AG04450 (cell line): ENCODE data around the gene SCYL1. TPM values are rescaled to one million over a fixed set of nuclear protein-coding genes. Genes with fewer than 3 reads are reported as not detected.

Source experiments
- CTCF ChIA-PET: fragments of 300-600, 350-600 bp; formaldehyde crosslinking; extraction: SDS; loops from one replicate; lab custom pipeline; 2022; ENCODE audit warnings: antibody characterized with exemption, inconsistent platforms; lab: Charles Lee
- POLR2A ChIA-PET: fragments of 350-600 bp; formaldehyde crosslinking; extraction: SDS; loops from one replicate; lab custom pipeline; 2021; ENCODE audit warnings: antibody characterized with exemption, inconsistent platforms; lab: Yijun Ruan, JAX
- DNase-seq: peaks from one replicate; pipeline ENCODE4 v3.0.0-alpha.2; 2011; ENCODE audit warnings: low read depth, low spot score
- H3K27ac ChIP-seq: one replicate; pipeline ENCODE4 v1.5.1; 2012; ENCODE audit warnings: low read depth, low read length, control low read depth
- H3K27me3 ChIP-seq: one replicate; pipeline ENCODE4 v1.6.0; 2012; ENCODE audit warnings: low read length; ENCODE audit not compliant: control insufficient read depth, insufficient read depth
- H3K4me3 ChIP-seq: 2 replicates; pipeline ENCODE4 v1.5.1; 2011; ENCODE audit warnings: mild to moderate bottlenecking, low read depth, low read length, control low read depth
- H3K9me3 ChIP-seq: 2 replicates; pipeline ENCODE4 v1.5.1; 2012; ENCODE audit warnings: low read length; ENCODE audit not compliant: control insufficient read depth, insufficient read depth
- CTCF ChIP-seq: IDR thresholded peaks from 2 replicates; pipeline ENCODE4 v1.5.1; 2011; ENCODE audit warnings: low read depth, low read length, control low read depth, inconsistent platforms
- polyA plus RNA-seq: library from polyadenylated mRNA; depleted of rRNA; stranded (reverse); fragments of >200 nt; gene quantifications from 2 replicates; pipeline ENCODE4 v1.2.3, GENCODE V29; 2011

The SCYL1 gene
- polyA plus RNA-seq, 1 experiment, result 60.9 TPM

- ChIA-PET POLR2A (interaction anchor here (0.5 kb wide), 1 partner anchor 164 kb away, joined by 5 read pairs; no protein-coding TSS in a partner anchor), CTCF (interaction anchor here (1.5 kb wide), 1 partner anchor 9 kb away, joined by 3 read pairs; no protein-coding TSS in a partner anchor)
Observed at GRCh38 chr11:65551572-65552387, 26.9 kb downstream of the SCYL1 start.

GRCh38 chr11:65552388-65552951 lies 27.6 kb downstream of the SCYL1 start:
- no peak overlapping the region for H3K4me3 ChIP-seq
- H3K27ac ChIP-seq, result no peak overlapping the region
- peaks cover 4% of the 10 kb centered on the region; the same call in 1 of the 2 replicates for H3K9me3 ChIP-seq
- ChIA-PET POLR2A (no interaction called here), CTCF (interaction anchor here (1.5 kb wide), 1 partner anchor 8 kb away, joined by 3 read pairs; no protein-coding TSS in a partner anchor)
- no peak for DNase-seq
- no peak for TF ChIP-seq CTCF
- H3K27me3 ChIP-seq, result no peaks in the 10 kb centered on the region

More at GRCh38 chr11:65551572-65552387, 26.9 kb downstream of the SCYL1 start:
- Histone ChIP-seq H3K27ac (no peak overlapping the region), H3K4me3 (no peak overlapping the region), H3K9me3 (peaks cover 4% of the 10 kb centered on the region; the same call in 1 of the 2 replicates), H3K27me3 (no peaks in the 10 kb centered on the region)
- peak; percentile 40 for TF ChIP-seq CTCF
- no peak for DNase-seq

GRCh38 chr11:65553301-65554001 lies 28.6 kb downstream of the SCYL1 start:
- DNase-seq, result no peak
- Histone ChIP-seq H3K9me3 (peaks cover 4% of the 10 kb centered on the region; the same call in 1 of the 2 replicates), H3K27ac (no peak overlapping the region), H3K27me3 (no peaks in the 10 kb centered on the region), H3K4me3 (no peak overlapping the region)
- no peak for TF ChIP-seq CTCF
- CTCF ChIA-PET, result no interaction called here
- POLR2A ChIA-PET, result no interaction called here

GRCh38 chr11:65554057-65554818 lies 29.4 kb downstream of the SCYL1 start:
- Histone ChIP-seq H3K9me3 (peaks cover 4% of the 10 kb centered on the region; the same call in 1 of the 2 replicates), H3K4me3 (no peak overlapping the region), H3K27ac (no peak overlapping the region), H3K27me3 (no peaks in the 10 kb centered on the region)
- CTCF ChIA-PET, result interaction anchor here (1.4 kb wide), 1 partner anchor 13 kb away, joined by 5 read pairs; no protein-coding TSS in a partner anchor
- no peak for DNase-seq
- TF ChIP-seq CTCF, result no peak
- POLR2A ChIA-PET, result no interaction called here
